Astrocyte (in vitro differentiated cells and primary cell): ENCODE data around the gene KHDC1. TPM values are rescaled to one million over a fixed set of nuclear protein-coding genes. Genes with fewer than 3 reads are reported as not detected.
A peak's percentile ranks its signal among the peaks of the same experiment; 100 is the strongest.

Experiments used
- DNase-seq: peaks from one replicate; pipeline ENCODE4 v3.0.0-alpha.2; 2010; ENCODE audit warnings: low read depth
- FAIRE-seq: peaks from 2 replicates; lab custom pipeline; 2011; peaks lifted over from hg19 to GRCh38; lab: Jason Lieb, UNC
- H2AFZ ChIP-seq: 2 replicates; pipeline ENCODE4 v1.6.0; 2012; ENCODE audit warnings: low read depth, low read length, inconsistent platforms
- H3K27ac ChIP-seq: 2 replicates; pipeline ENCODE4 v1.5.1; 2011; ENCODE audit warnings: low read depth, low read length, inconsistent platforms
- H3K27me3 ChIP-seq: 2 replicates; pipeline ENCODE4 v1.6.0; 2011; ENCODE audit warnings: low read length, inconsistent platforms; ENCODE audit not compliant: insufficient read depth
- H3K36me3 ChIP-seq: 2 replicates; pipeline ENCODE4 v1.5.1; 2011; ENCODE audit warnings: low read length, inconsistent platforms; ENCODE audit not compliant: insufficient read depth
- H3K4me1 ChIP-seq: 2 replicates; pipeline ENCODE4 v1.5.1; 2011; ENCODE audit warnings: low read length, inconsistent platforms; ENCODE audit not compliant: insufficient read depth
- H3K4me2 ChIP-seq: 2 replicates; pipeline ENCODE4 v1.6.0; 2012; ENCODE audit warnings: low read length, inconsistent platforms
- H3K4me3 ChIP-seq: 2 replicates; pipeline ENCODE4 v1.5.1; 2011; ENCODE audit warnings: low read depth, mild to moderate bottlenecking, low read length, inconsistent platforms; ENCODE audit not compliant: insufficient read depth
- H3K79me2 ChIP-seq: 2 replicates; pipeline ENCODE4 v1.6.0; 2012; ENCODE audit warnings: mild to moderate bottlenecking, low read length, inconsistent platforms; ENCODE audit not compliant: insufficient read depth
- H3K9ac ChIP-seq: 2 replicates; pipeline ENCODE4 v1.6.0; 2012; ENCODE audit warnings: mild to moderate bottlenecking, low read length, inconsistent platforms
- H3K9me3 ChIP-seq: 2 replicates; pipeline ENCODE4 v1.5.1; 2012; ENCODE audit warnings: low read depth, mild to moderate bottlenecking, low read length, inconsistent platforms; ENCODE audit not compliant: insufficient read depth
- H4K20me1 ChIP-seq: 2 replicates; pipeline ENCODE4 v1.6.0; 2012; ENCODE audit warnings: low read length, inconsistent platforms; ENCODE audit not compliant: insufficient read depth
- H3K27ac Mint-ChIP-seq: one replicate; pipeline ENCODE4 v1.8.0; 2021; ENCODE audit warnings: mild to moderate bottlenecking, mixed read lengths; ENCODE audit not compliant: unreplicated experiment
- H3K27me3 Mint-ChIP-seq: one replicate; pipeline ENCODE4 v1.8.0; 2021; ENCODE audit warnings: low read depth, mixed read lengths; ENCODE audit not compliant: unreplicated experiment
- H3K36me3 Mint-ChIP-seq: one replicate; pipeline ENCODE4 v1.8.0; 2021; ENCODE audit warnings: low read depth, mixed read lengths; ENCODE audit not compliant: unreplicated experiment
- H3K4me1 Mint-ChIP-seq: one replicate; pipeline ENCODE4 v1.8.0; 2021; ENCODE audit warnings: low read depth, mixed read lengths; ENCODE audit not compliant: unreplicated experiment
- H3K4me3 Mint-ChIP-seq: one replicate; pipeline ENCODE4 v1.8.0; 2021; ENCODE audit warnings: mild to moderate bottlenecking, moderate library complexity, mixed read lengths; ENCODE audit not compliant: unreplicated experiment
- H3K9me3 Mint-ChIP-seq: one replicate; pipeline ENCODE4 v1.8.0; 2021; ENCODE audit warnings: mild to moderate bottlenecking, mixed read lengths; ENCODE audit not compliant: unreplicated experiment
- EZH2 ChIP-seq: IDR thresholded peaks from 2 replicates; pipeline ENCODE4 v1.6.1; 2012; ENCODE audit warnings: mild to moderate bottlenecking, low read length, inconsistent platforms; ENCODE audit not compliant: insufficient read depth
- total RNA-seq: library from RNA; stranded (reverse); gene quantifications from 2 replicates; pipeline ENCODE4 v1.2.1, GENCODE V29; 2021
- TF ChIP-seq, protein P1 (sequence below): IDR thresholded peaks from 2 replicates; pipeline ENCODE4 v1.5.1; 2011; ENCODE audit warnings: low read depth, mild to moderate bottlenecking, inconsistent platforms, low read length, moderate library complexity; ENCODE audit not compliant: insufficient read depth

The KHDC1 gene
- total RNA-seq, 1 donor from 2014 or later: 2.9 TPM

DNA sequence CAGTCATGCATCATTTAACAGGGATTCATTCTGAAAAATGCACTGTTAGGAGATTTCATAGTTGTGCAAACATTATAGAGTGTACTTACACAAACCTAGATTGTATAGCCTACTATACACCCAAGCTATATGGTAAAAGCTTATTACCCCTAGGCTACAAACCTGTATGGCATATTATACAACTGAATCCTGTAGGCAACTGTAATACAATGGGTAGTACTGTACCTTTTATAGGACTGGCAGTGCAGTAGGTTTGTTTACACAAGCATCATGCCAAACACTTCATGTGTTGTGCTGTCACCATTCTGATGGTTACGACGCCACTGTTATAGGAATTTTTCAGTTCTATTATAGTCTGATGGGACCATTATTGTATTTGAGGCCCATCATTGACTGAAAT, 39.3 kb upstream of the KHDC1 start:
- Histone ChIP-seq H4K20me1 (no peaks in the 10 kb centered on the region), H3K9ac (no peak overlapping the region), H3K4me1 (no peaks in the 10 kb centered on the region), H3K9me3 (no peaks in the 10 kb centered on the region), H2AFZ (no peak overlapping the region), H3K36me3 (no peaks in the 10 kb centered on the region), H3K4me3 (no peak overlapping the region), H3K4me2 (no peak overlapping the region), H3K27ac (no peak overlapping the region), H3K27me3 (no peaks in the 10 kb centered on the region), H3K79me2 (peaks cover 11% of the 10 kb centered on the region)
- Mint-ChIP-seq H3K27ac (no peak overlapping the region), H3K27me3 (no peaks in the 10 kb centered on the region), H3K4me1 (peaks cover 3% of the 10 kb centered on the region), H3K4me3 (no peak overlapping the region), H3K36me3 (peaks cover 9% of the 10 kb centered on the region), H3K9me3 (no peaks in the 10 kb centered on the region)
- DNase-seq: no peak
- no peak for FAIRE-seq
- TF ChIP-seq, protein P1, sequence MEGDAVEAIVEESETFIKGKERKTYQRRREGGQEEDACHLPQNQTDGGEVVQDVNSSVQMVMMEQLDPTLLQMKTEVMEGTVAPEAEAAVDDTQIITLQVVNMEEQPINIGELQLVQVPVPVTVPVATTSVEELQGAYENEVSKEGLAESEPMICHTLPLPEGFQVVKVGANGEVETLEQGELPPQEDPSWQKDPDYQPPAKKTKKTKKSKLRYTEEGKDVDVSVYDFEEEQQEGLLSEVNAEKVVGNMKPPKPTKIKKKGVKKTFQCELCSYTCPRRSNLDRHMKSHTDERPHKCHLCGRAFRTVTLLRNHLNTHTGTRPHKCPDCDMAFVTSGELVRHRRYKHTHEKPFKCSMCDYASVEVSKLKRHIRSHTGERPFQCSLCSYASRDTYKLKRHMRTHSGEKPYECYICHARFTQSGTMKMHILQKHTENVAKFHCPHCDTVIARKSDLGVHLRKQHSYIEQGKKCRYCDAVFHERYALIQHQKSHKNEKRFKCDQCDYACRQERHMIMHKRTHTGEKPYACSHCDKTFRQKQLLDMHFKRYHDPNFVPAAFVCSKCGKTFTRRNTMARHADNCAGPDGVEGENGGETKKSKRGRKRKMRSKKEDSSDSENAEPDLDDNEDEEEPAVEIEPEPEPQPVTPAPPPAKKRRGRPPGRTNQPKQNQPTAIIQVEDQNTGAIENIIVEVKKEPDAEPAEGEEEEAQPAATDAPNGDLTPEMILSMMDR: no peak
- TF ChIP-seq EZH2: no peak

DNA sequence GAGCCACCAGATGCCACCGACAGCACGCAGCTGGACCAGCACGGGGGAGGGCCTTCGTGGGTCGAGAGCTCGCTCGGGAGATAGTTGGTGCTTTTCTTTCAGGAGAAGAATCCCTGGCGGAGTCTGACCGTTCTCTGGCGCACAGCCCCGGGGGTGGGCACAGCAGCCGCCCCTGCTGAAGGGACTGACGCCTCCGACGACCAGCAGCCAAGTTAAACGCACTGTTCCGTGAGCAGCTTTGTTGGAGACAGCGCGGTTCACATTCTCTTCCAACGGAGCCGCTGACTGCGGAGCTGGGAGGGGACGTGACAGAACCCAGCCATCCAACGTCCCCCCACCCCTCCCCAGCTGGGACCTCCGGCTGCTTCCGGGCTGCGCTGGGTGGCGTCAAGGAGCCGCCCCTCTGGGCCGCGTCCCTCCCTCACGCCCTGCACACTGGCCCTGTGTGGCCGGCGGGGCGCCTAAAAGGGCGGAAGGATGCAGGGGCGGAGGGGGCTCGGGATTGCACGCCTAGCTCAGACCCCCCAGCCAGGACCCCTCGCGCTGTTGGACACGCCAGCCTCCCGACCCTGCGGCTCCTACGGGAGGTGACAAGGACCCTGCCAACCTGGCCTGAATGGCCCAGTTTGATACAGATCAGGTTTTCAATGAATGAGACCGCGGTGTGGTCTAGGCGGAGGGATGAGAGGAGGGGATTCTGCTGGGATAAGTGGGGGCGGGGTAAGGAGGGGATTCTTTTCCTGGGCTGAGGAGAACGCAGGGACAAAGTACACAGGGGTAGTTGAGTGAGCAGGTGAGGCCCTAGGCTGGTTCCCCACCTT, 36.4 kb upstream of the KHDC1 start:
- H3K36me3 Mint-ChIP-seq: peaks cover 11% of the 10 kb centered on the region
- no peak for FAIRE-seq
- H4K20me1 ChIP-seq: no peaks in the 10 kb centered on the region
- no peak overlapping the region for H3K4me3 Mint-ChIP-seq
- H3K4me1 ChIP-seq: no peaks in the 10 kb centered on the region
- peak overlapping the region; percentile 64 for H2AFZ ChIP-seq
- H3K4me2 ChIP-seq: peak overlapping the region; percentile 81
- H3K27me3 Mint-ChIP-seq: no peaks in the 10 kb centered on the region
- DNase-seq: no peak
- H3K9me3 ChIP-seq: no peaks in the 10 kb centered on the region
- H3K79me2 ChIP-seq: peaks cover 4% of the 10 kb centered on the region
- no peaks in the 10 kb centered on the region for H3K4me1 Mint-ChIP-seq
- TF ChIP-seq, protein P1: no peak
- TF ChIP-seq EZH2: no peak
- no peaks in the 10 kb centered on the region for H3K27me3 ChIP-seq
- H3K36me3 ChIP-seq: no peaks in the 10 kb centered on the region
- peak overlapping the region; percentile 32 for H3K4me3 ChIP-seq
- H3K9ac ChIP-seq: peak overlapping the region; percentile 36
- H3K27ac Mint-ChIP-seq: no peak overlapping the region
- H3K9me3 Mint-ChIP-seq: peaks cover 1% of the 10 kb centered on the region
- no peak overlapping the region for H3K27ac ChIP-seq

DNA sequence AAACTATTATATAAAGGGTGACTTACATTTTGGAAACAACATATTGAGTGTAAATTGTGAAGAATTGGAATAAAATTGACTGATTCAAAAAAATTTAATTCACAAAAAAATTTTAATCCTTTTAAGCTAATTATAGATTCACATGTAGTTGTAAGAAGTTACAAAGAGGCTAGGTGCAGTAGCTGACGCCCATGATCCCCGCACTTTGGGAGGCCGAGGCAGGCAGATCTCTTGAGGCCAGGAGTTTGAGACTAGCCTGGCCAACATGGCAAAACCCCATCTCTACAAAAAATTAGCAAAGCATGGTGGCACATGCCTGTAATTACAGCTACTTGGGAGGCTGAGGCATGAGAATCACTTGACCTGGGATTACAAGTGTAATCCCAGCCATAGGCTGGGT, 30.3 kb upstream of the KHDC1 start:
- Mint-ChIP-seq H3K27ac (no peak overlapping the region), H3K36me3 (peaks cover 2% of the 10 kb centered on the region), H3K4me3 (no peak overlapping the region), H3K9me3 (peaks cover 1% of the 10 kb centered on the region), H3K4me1 (peaks cover 6% of the 10 kb centered on the region), H3K27me3 (no peaks in the 10 kb centered on the region)
- DNase-seq (no peak), FAIRE-seq (no peak)
- H3K27me3 ChIP-seq: peaks cover 2% of the 10 kb centered on the region
- no peak overlapping the region for H3K4me2 ChIP-seq
- no peaks in the 10 kb centered on the region for H3K9me3 ChIP-seq
- H3K4me1 ChIP-seq: no peaks in the 10 kb centered on the region
- no peaks in the 10 kb centered on the region for H3K79me2 ChIP-seq
- no peak overlapping the region for H2AFZ ChIP-seq
- no peak overlapping the region for H3K9ac ChIP-seq
- H3K4me3 ChIP-seq: no peak overlapping the region
- H3K27ac ChIP-seq: no peak overlapping the region
- H4K20me1 ChIP-seq: no peaks in the 10 kb centered on the region
- H3K36me3 ChIP-seq: peaks cover 5% of the 10 kb centered on the region
- no peak for TF ChIP-seq EZH2
- TF ChIP-seq, protein P1: no peak
